Activated CD4-positive, CD25-positive, alpha-beta regulatory T cell treated with anti-CD3 and anti-CD28 coated beads, Interleukin-2, amount 50 U/mL, for 24 hours (primary cell): Measurements from ENCODE around the gene COL25A1.
"Not testable (repeated sequence)": the region's sequence is repeated elsewhere in the genome, so short reads cannot be mapped to it uniquely, and the experiment has no call there.

ENCODE experiments used
- ATAC-seq, 2 donors: fragments of 150-1000 bp; cut with Tn5 transposase; one replicate each; pipeline ENCODE4 v1.10.0; 2021; ENCODE audit warnings: mild to moderate bottlenecking in 1 of 2, moderate library complexity in 1 of 2

Gene COL25A1

DNA sequence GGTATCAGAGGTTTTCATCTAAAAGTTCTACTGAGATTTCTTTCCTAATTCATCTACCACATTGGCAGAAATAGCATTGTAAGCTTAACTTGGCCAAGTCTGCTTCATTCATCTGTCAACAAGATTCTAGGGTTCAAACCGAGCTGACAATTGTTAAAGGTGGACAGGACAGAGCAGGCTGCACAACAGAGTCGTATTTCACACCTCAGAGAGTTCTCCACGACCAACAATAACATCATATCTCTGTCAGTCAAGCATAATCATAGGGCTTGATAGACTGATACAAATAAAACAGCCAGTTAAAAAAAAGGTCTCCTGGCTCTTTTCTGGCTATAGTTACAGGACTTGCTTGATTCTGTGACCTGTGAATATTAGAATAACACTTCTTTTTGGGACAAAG, 259.2 kb downstream of the COL25A1 start:
- ATAC-seq = no peak

GRCh38 chr4:109041463-109042360, 260.7 kb downstream of the COL25A1 start:
- ATAC-seq = no peak

DNA sequence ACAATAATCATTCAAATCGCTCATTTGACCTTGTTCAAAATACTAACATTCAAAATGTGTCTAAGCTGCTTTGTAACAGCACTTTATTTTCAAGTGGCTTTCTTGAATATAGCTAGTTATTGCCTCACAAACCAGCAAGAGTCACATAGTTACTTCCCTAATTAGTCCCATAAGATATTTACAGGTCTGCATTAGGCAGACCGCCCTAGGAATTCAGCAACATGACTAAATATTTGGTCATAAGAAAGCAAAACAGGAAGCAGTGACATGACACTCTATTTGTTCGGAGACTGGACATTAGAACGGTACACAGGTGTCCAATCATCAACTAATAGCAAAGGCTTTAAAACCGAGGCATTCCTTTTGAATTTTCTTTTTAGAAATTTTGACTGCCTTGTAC, 262.0 kb downstream of the COL25A1 start:
- no peak for ATAC-seq

GRCh38 chr4:109037026-109037425, 265.4 kb downstream of the COL25A1 start:
- ATAC-seq = no peak

DNA sequence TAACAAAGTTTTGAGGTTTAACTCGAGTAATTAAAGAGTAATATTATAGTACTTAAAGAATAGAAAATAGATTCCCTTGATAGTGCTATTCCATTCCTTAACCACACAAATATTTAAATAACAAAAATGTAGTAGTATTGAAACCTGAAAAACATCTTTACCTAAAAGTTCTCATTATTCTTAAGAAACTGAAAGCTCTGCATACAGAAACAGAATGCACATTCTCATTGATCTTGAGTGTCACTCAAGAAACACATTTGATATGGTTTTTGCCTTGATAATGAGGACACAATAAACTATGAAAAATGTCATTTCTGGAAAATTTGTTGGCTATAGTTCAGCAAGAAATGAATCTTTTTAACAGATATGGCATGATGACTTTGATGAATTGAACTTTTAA, 268.5 kb downstream of the COL25A1 start:
- ATAC-seq = no peak

- ATAC-seq = no peak
Observed at GRCh38 chr4:109032671-109033070, 269.8 kb downstream of the COL25A1 start.

DNA sequence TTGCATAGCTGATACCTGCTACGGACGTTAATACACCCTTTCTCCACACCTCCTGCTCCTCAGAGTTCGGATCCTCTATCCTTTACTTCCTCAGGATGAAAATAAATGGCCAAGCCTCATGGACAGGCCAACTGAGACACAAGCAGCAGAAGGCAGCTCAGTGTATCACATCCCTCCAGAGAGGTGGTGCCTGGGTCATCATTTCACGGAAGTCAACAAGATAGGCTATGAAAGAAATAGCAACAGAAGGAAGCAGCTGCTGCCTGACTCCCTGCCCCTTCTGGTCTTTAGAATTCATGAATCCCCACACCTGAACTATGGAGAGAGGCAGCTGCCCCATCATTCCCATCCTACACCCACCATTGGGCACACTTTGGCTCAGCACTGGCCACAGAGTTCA, 272.5 kb downstream of the COL25A1 start:
- ATAC-seq = no peak

DNA sequence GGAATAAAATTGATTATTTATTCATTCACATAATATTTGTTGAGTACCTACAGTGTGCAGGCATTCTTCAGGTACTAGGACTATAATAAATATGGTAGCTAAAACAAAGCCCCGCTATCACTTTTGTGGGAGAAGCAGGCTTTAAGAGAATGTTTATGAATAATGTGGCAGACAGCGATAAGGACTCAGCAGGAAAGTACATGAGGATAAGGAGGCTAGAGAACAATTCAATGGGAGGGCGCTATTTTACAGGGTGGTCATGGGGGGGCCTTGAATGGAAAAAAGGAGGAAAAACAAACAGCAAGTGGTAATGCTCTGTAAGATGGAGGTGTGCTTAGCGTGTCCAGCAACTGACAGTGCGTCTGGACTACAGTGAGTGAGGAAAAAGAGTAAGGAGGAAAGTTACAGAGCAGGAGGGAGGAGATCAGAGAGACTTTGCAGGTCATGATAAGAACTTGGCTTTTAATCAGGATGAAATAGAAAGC, 275.4 kb downstream of the COL25A1 start:
- no peak for ATAC-seq

- no peak for ATAC-seq
Observed at GRCh38 chr4:109026588-109026987, 275.9 kb downstream of the COL25A1 start.

- ATAC-seq = no peak
Observed at GRCh38 chr4:109025471-109026076, 276.9 kb downstream of the COL25A1 start.

GRCh38 chr4:109022961-109023360, 279.5 kb downstream of the COL25A1 start:
- ATAC-seq = no peak

DNA sequence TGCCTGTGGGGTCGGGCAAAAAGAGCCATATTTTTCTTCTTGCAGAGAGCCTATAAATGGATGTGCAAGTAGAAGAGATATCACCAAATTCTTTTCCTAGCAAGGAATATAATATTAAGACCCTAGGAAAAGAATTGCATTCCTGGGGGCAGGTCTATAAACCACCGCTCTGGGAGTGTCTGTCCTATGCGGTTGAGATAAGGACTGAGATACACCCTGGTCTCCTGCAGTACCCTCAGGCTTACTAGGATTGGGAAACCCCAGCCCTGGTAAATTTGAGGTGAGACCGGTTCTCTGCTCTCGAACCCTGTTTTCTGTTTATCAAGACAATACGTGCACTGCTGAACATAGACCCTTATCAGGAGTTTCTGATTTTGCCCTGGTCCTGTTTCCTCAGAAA, 280.8 kb downstream of the COL25A1 start:
- ATAC-seq = not testable (repeated sequence)

DNA sequence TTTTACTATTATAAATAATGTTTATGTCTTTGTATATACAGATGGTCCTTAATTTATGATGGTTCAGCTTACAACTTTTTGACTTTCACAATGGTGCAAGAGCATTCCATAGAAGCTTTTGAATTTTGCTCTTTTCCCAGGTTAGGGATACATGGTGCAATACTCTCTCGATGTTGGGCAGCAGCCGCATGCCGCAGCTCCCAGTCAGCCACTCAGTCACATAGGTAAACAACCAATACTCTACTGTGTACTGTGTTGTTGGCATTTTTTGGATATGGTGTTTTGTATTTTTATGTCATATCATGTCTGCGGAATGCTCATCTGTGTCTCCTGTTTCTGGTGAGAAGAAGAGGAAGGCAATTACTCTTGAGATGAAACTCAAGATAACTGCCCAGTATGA, 281.6 kb downstream of the COL25A1 start:
- no peak for ATAC-seq

GRCh38 chr4:109016200-109016599, 286.3 kb downstream of the COL25A1 start:
- no peak for ATAC-seq

GRCh38 chr4:109015413-109015810, 287.0 kb downstream of the COL25A1 start:
- ATAC-seq = no peak

- no peak for ATAC-seq
Observed at GRCh38 chr4:109014593-109015412, 287.7 kb downstream of the COL25A1 start.

DNA sequence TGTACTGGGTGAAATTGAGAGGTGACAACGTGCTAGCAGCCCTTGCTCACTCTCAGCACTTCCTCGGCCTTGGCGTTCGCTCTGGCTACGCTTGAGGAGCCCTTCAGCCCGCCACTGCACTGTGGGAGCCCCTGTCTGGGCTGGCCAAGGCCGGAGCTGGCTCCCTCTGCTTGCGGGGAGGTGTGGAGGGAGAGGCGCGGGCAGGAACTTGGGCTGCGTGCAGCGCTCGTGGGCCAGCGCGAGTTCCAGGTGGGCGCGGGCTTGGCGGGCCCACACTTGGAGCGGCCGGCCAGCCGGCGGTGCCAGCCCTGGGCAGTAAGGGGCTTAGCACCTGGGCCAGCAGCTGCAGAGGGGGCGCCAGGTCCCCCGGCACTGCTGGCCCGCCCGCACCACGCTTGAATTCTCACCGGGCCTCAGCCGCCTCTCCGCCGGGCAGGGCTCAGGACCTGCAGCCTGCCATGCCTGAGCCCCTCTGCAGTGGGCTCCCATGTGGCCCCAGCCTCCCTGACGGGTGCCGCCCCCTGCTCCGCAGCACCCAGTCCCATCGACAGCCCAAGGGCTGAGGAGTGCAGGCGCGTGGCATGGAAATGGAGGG, 290.1 kb downstream of the COL25A1 start:
- ATAC-seq = no peak

DNA sequence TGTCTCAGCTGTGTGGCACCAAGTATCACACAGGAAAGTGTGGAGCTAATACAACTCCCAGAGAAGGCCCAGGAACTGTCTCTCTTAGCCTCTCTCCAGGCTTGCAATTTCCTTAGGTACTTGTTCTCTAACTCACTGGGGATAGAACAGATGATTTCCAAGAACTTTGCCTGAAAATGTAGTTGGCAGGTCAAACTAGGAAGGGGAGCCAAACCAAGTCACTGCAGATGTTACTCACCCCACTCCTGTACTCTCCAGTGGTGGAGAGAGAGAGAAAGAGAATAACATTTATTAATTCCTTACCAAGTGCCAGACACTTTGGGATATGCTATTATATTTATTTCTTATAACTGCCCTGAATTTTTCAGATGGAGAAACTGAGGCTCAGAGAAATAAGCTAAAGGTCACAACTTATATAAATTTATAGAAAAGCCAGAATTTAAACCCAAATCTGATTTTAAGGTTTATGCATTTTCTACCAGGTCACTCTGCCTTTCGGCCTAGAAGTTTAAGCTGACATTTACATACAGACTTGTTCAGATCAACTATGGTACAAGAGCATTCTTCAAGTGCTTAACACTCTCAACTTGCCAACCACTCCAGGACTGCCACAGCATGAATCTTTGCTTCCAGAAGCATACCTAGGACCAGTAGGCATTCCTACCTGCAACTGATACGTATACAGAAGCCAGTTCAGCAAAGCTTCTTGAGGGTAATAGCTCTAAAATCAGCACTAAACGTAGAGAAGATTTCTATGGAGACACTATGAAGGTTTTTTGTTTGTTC, 291.0 kb downstream of the COL25A1 start:
- ATAC-seq = no peak

GRCh38 chr4:109010521-109010920, 291.9 kb downstream of the COL25A1 start:
- ATAC-seq = no peak

GRCh38 chr4:109009909-109010308, 292.5 kb downstream of the COL25A1 start:
- ATAC-seq = no peak

DNA sequence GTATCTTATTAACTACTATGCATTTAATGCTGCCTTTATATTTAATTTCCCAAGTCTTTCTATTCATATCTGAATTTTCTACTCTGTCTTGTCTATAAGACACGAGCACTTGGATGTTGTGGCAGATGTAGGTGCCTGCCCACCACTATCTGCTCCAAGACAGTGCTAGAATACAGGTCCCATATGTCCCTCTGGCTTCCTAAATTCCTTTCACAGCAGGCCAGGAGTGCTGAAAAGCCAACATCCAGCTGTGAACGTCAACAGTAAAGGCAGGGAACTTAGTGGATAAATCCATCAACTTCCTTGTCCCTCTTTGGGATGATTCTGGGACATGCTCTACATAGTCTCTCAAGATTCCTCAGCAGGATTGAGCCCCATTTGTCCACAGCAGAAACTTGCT, 294.5 kb downstream of the COL25A1 start:
- no peak for ATAC-seq

DNA sequence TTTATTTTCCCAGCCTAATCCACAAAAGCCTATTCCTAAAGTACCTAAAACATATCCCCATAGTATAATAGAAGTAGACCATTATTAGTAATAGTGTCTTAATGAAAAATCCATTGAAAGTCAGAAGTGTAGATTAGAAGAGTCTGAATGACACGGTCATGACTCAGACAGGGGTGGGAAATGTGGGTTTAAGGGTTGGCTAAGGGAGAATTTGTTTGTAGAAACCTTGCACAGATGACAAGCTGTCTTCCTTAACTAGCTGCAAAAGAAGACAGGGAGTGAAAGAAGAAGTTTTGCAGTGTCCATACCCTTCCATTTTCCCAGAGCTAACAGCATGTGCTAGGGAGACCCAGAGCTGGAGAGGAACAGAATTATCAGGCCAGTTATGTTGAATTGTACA, 296.9 kb downstream of the COL25A1 start:
- no peak for ATAC-seq
